CD4-positive, alpha-beta T cell (primary cell): Measurements from ENCODE around the gene LEPR. TPM values are rescaled to one million over a fixed set of nuclear protein-coding genes. Genes with fewer than 3 reads are reported as not detected.

Experiments used
- ATAC-seq: fragments of 200-7000 bp; cut with Tn5 transposase; one replicate; pipeline ENCODE4 v1.10.0; 2022; ENCODE audit warnings: mild to moderate bottlenecking; ENCODE audit not compliant: poor library complexity
- CTCF ChIA-PET: fragments of 350-600 bp; sonication (Branson Sonifier 250); formaldehyde crosslinking; loops from one replicate; lab custom pipeline; 2021; ENCODE audit warnings: antibody characterized with exemption, inconsistent platforms; lab: Charles Lee
- POLR2A ChIA-PET: fragments of 350-600 bp; sonication (Branson Sonifier 250); formaldehyde crosslinking; loops from one replicate; lab custom pipeline; 2021; ENCODE audit warnings: antibody characterized with exemption, inconsistent platforms; lab: Charles Lee
- DNase-seq, 14 experiments: peaks; one replicate each; pipeline ENCODE4 v3.0.0-alpha.2; 2013 to 2020; ENCODE audit warnings: mixed read lengths in 2 of 14
- H3K27ac ChIP-seq, 2 donors: one replicate each; pipeline versions ENCODE4 v1.5.1 to v1.7.0; 2013; ENCODE audit warnings: low read length in 2 of 2, low read depth in 1 of 2, mild to moderate bottlenecking in 1 of 2
- H3K27me3 ChIP-seq, 2 experiments: 1 replicate in 1 of 2; 2 replicates in 1 of 2; pipeline versions ENCODE4 v1.6.1 to v1.7.0; 2013; ENCODE audit warnings: low read length in 2 of 2, control low read depth in 1 of 2, mild to moderate bottlenecking in 1 of 2, moderate library complexity in 1 of 2; ENCODE audit not compliant: insufficient read depth in 2 of 2, control insufficient read depth in 1 of 2
- H3K36me3 ChIP-seq: one replicate; pipeline ENCODE4 v1.6.1; 2013; ENCODE audit warnings: low read length, control low read depth; ENCODE audit not compliant: insufficient read depth
- H3K4me1 ChIP-seq: one replicate; pipeline ENCODE4 v1.6.1; 2013; ENCODE audit warnings: low read length, control low read depth; ENCODE audit not compliant: insufficient read depth
- H3K4me3 ChIP-seq: one replicate; pipeline ENCODE4 v1.5.1; 2013; ENCODE audit warnings: mild to moderate bottlenecking, low read length, moderate library complexity
- H3K9me3 ChIP-seq, 2 experiments: 1 replicate in 1 of 2; 2 replicates in 1 of 2; pipeline versions ENCODE4 v1.6.1 to v1.7.0; 2013; ENCODE audit warnings: low read length in 2 of 2, mild to moderate bottlenecking in 2 of 2, control low read depth in 1 of 2, moderate library complexity in 1 of 2; ENCODE audit not compliant: control insufficient read depth in 1 of 2, insufficient read depth in 1 of 2
- H3K27ac Mint-ChIP-seq: one replicate; pipeline ENCODE4 v1.8.0; 2020; ENCODE audit warnings: mixed read lengths
- H3K27me3 Mint-ChIP-seq: one replicate; pipeline ENCODE4 v1.8.0; 2021; ENCODE audit warnings: mixed read lengths
- H3K36me3 Mint-ChIP-seq: one replicate; pipeline ENCODE4 v1.8.0; 2021; ENCODE audit warnings: low read depth, mixed read lengths
- H3K4me1 Mint-ChIP-seq: one replicate; pipeline ENCODE4 v1.8.0; 2021; ENCODE audit warnings: low read depth, mixed read lengths
- H3K4me3 Mint-ChIP-seq: one replicate; pipeline ENCODE4 v1.8.0; 2020; ENCODE audit warnings: mild to moderate bottlenecking, mixed read lengths
- H3K9me3 Mint-ChIP-seq: one replicate; pipeline ENCODE4 v1.8.0; 2020; ENCODE audit warnings: mixed read lengths
- CTCF ChIP-seq: fragments of 200-600 bp; IDR thresholded peaks from one replicate; pipeline ENCODE4 v1.8.0; 2022; ENCODE audit warnings: antibody characterized with exemption, mild to moderate bottlenecking
- intact Hi-C, 2 experiments: fragments of 100-400 bp; cut with DNase I in 1 of 2; cut with micrococcal nuclease in 1 of 2; formaldehyde crosslinking; loops; one replicate each; pipeline versions ENCODE4 v1.15.1 to v1.9.0; 2023 to 2025; cut with DNase I, micrococcal nuclease
- total RNA-seq, 174 experiments: library from RNA in 2 of 174; stranded (reverse) in 2 of 174; gene quantifications; one replicate each; pipeline ENCODE4 v1.2.3 and lab custom pipeline; 2021 to 2026

LEPR gene
- total RNA-seq, 2 experiments from 2014 or later: 0.58 to 0.59 TPM

GRCh38 chr1:65386439-65386838 lies 34.0 kb upstream of the LEPR start:
- no peak for TF ChIP-seq CTCF
- Histone ChIP-seq H3K27ac (no peak overlapping the region), H3K4me3 (no peak overlapping the region), H3K36me3 (peaks cover 3% of the 10 kb centered on the region), H3K4me1 (no peaks in the 10 kb centered on the region), H3K27me3 (no peaks in the 10 kb centered on the region), H3K9me3 (no peaks in the 10 kb centered on the region)
- CTCF ChIA-PET: no interaction called here
- no peak overlapping the region for H3K4me3 Mint-ChIP-seq
- no peak for DNase-seq
- H3K27ac Mint-ChIP-seq: no peak overlapping the region
- no peak for ATAC-seq
- H3K4me1 Mint-ChIP-seq: no peaks in the 10 kb centered on the region
- intact Hi-C loops: no loop called here
- H3K27me3 Mint-ChIP-seq: no peaks in the 10 kb centered on the region
- POLR2A ChIA-PET: no interaction called here
- peaks cover 2% of the 10 kb centered on the region for H3K9me3 Mint-ChIP-seq
- no peaks in the 10 kb centered on the region for H3K36me3 Mint-ChIP-seq

GRCh38 chr1:65387821-65388220 lies 32.6 kb upstream of the LEPR start:
- H3K4me3 Mint-ChIP-seq: no peak overlapping the region
- no peaks in the 10 kb centered on the region for H3K27me3 Mint-ChIP-seq
- POLR2A ChIA-PET: no interaction called here
- peaks cover 2% of the 10 kb centered on the region for H3K9me3 Mint-ChIP-seq
- no peak for TF ChIP-seq CTCF
- Histone ChIP-seq H3K27ac (no peak overlapping the region), H3K36me3 (peaks cover 3% of the 10 kb centered on the region), H3K9me3 (no peaks in the 10 kb centered on the region), H3K27me3 (no peaks in the 10 kb centered on the region), H3K4me3 (no peak overlapping the region), H3K4me1 (no peaks in the 10 kb centered on the region)
- no peak for ATAC-seq
- no peaks in the 10 kb centered on the region for H3K36me3 Mint-ChIP-seq
- intact Hi-C loops: no loop called here
- CTCF ChIA-PET: no interaction called here
- no peaks in the 10 kb centered on the region for H3K4me1 Mint-ChIP-seq
- no peak overlapping the region for H3K27ac Mint-ChIP-seq
- DNase-seq: no peak

- ChIA-PET POLR2A (no interaction called here), CTCF (no interaction called here)
- DNase-seq (no peak), ATAC-seq (no peak)
- H3K27me3 Mint-ChIP-seq: no peaks in the 10 kb centered on the region
- no peak overlapping the region for H3K4me3 Mint-ChIP-seq
- Histone ChIP-seq H3K4me1 (no peaks in the 10 kb centered on the region), H3K27ac (no peak overlapping the region), H3K36me3 (peaks cover 3% of the 10 kb centered on the region), H3K4me3 (no peak overlapping the region), H3K9me3 (no peaks in the 10 kb centered on the region), H3K27me3 (no peaks in the 10 kb centered on the region)
- H3K4me1 Mint-ChIP-seq: no peaks in the 10 kb centered on the region
- no peak for TF ChIP-seq CTCF
- peaks cover 2% of the 10 kb centered on the region for H3K9me3 Mint-ChIP-seq
- H3K36me3 Mint-ChIP-seq: no peaks in the 10 kb centered on the region
- H3K27ac Mint-ChIP-seq: no peak overlapping the region
- intact Hi-C loops: no loop called here
Observed at GRCh38 chr1:65388908-65389695, 31.4 kb upstream of the LEPR start.
